ENCODE measurements around the gene ZBED1.
"Not testable (repeated sequence)": the region's sequence is repeated elsewhere in the genome, so short reads cannot be mapped to it uniquely, and the experiment has no call there.

Gene ZBED1

GRCh38 chrX:2473064-2473463 lies 27.7 kb downstream of the ZBED1 start:
- DNase-seq = not testable (repeated sequence)

- no peak for DNase-seq
Observed at GRCh38 chrX:2471641-2472040, 29.1 kb downstream of the ZBED1 start.

- not testable (repeated sequence) for DNase-seq
Observed at GRCh38 chrX:2471126-2471525, 29.6 kb downstream of the ZBED1 start.

GRCh38 chrX:2469852-2470251 lies 30.9 kb downstream of the ZBED1 start:
- not testable (repeated sequence) for DNase-seq

GRCh38 chrX:2469196-2469685 lies 31.5 kb downstream of the ZBED1 start:
- no peak for DNase-seq

GRCh38 chrX:2468261-2469195 lies 32.2 kb downstream of the ZBED1 start:
- no peak for DNase-seq

- DNase-seq = no peak
Observed at GRCh38 chrX:2466876-2467656, 33.7 kb downstream of the ZBED1 start.

GRCh38 chrX:2464677-2465166 lies 36.1 kb downstream of the ZBED1 start:
- no peak for DNase-seq

GRCh38 chrX:2463973-2464676 lies 36.7 kb downstream of the ZBED1 start:
- no peak for DNase-seq

GRCh38 chrX:2463481-2463880 lies 37.3 kb downstream of the ZBED1 start:
- not testable (repeated sequence) for DNase-seq

GRCh38 chrX:2462780-2463179 lies 38.0 kb downstream of the ZBED1 start:
- no peak for DNase-seq

- no peak for DNase-seq
Observed at GRCh38 chrX:2462074-2462473, 38.7 kb downstream of the ZBED1 start.

GRCh38 chrX:2461711-2462016 lies 39.1 kb downstream of the ZBED1 start:
- no peak for DNase-seq

- not testable (repeated sequence) for DNase-seq
Observed at GRCh38 chrX:2460821-2461710, 39.7 kb downstream of the ZBED1 start.

- not testable (repeated sequence) for DNase-seq
Observed at GRCh38 chrX:2460048-2460447, 40.7 kb downstream of the ZBED1 start.

GRCh38 chrX:2458309-2458708 lies 42.5 kb downstream of the ZBED1 start:
- no peak for DNase-seq

- no peak for DNase-seq
Observed at GRCh38 chrX:2457289-2458133, 43.3 kb downstream of the ZBED1 start.

GRCh38 chrX:2456091-2456490 lies 44.7 kb downstream of the ZBED1 start:
- not testable (repeated sequence) for DNase-seq

- DNase-seq = not testable (repeated sequence)
Observed at GRCh38 chrX:2454620-2455019, 46.2 kb downstream of the ZBED1 start.

- no peak for DNase-seq
Observed at GRCh38 chrX:2452799-2453198, 48.0 kb downstream of the ZBED1 start.

- no peak for DNase-seq
Observed at GRCh38 chrX:2452317-2452784, 48.4 kb downstream of the ZBED1 start.

All from activated CD4-positive, alpha-beta T cell treated with anti-CD3 and anti-CD28 coated beads for 48 hours (primary cell).